Endothelial cell of umbilical vein (primary cell): ENCODE measurements around the gene ATP10A. TPM values are rescaled to one million over a fixed set of nuclear protein-coding genes. Genes with fewer than 3 reads are reported as not detected.

Experiments
- BruUV-seq: library from RNA; stranded (reverse); fragments of 400-500 nt; replicated peaks from 2 replicates; lab custom pipeline; 2021; lab: Mats Ljungman, UMichigan
- CTCF ChIA-PET: fragments of 300-600, 350-600 bp; sonication (Branson Sonifier 250); formaldehyde crosslinking; loops from one replicate; lab custom pipeline; 2021; ENCODE audit warnings: antibody characterized with exemption, inconsistent platforms; lab: Charles Lee
- POLR2A ChIA-PET: fragments of 300-600, 350-600 bp; sonication (Branson Sonifier 250); formaldehyde crosslinking; loops from one replicate; lab custom pipeline; 2021; ENCODE audit warnings: antibody characterized with exemption, inconsistent platforms; lab: Charles Lee
- DNase-seq: peaks from one replicate; pipeline ENCODE4 v3.0.0-alpha.2; 2011; ENCODE audit warnings: low read depth, low spot score
- FAIRE-seq: peaks from 2 replicates; lab custom pipeline; 2011; peaks lifted over from hg19 to GRCh38; lab: Jason Lieb, UNC
- H2AFZ ChIP-seq: 2 replicates; pipeline ENCODE4 v1.6.0; 2012; ENCODE audit warnings: low read depth, low read length, control low read depth, inconsistent platforms
- H3K27ac ChIP-seq: 2 replicates; pipeline ENCODE4 v1.5.1; 2011; ENCODE audit warnings: low read depth, mild to moderate bottlenecking, control low read depth, low read length, moderate library complexity; ENCODE audit not compliant: insufficient read depth
- H3K27me3 ChIP-seq, 2 experiments: 2 replicates each; pipeline versions ENCODE4 v1.6.0 to v1.6.1; 2011; ENCODE audit warnings: low read length in 2 of 2, mixed read lengths in 1 of 2; ENCODE audit not compliant: control insufficient read depth in 2 of 2, insufficient read depth in 2 of 2
- H3K36me3 ChIP-seq, 2 experiments: 2 replicates in 1 of 2; 3 replicates in 1 of 2; pipeline ENCODE4 v1.5.1; 2011; ENCODE audit warnings: low read length in 2 of 2, mild to moderate bottlenecking in 1 of 2, moderate library complexity in 1 of 2; ENCODE audit not compliant: control insufficient read depth in 2 of 2, insufficient read depth in 2 of 2; ENCODE audit errors: extremely low read depth in 1 of 2
- H3K4me1 ChIP-seq: 3 replicates; pipeline ENCODE4 v1.5.1; 2011; ENCODE audit warnings: mild to moderate bottlenecking, low read length; ENCODE audit not compliant: control insufficient read depth, insufficient read depth; ENCODE audit errors: extremely low read depth
- H3K4me2 ChIP-seq: 2 replicates; pipeline ENCODE4 v1.6.1; 2011; ENCODE audit warnings: low read length, control low read depth, mixed read lengths; ENCODE audit not compliant: insufficient read depth
- H3K4me3 ChIP-seq, 3 experiments: fragments of 200-600 bp in 1 of 3; sonication (generic), shearing (Covaris generic) in 1 of 3; replicated peaks in 1 of 3; 2 replicates each; pipeline ENCODE4 v1.5.1; 2011 to 2016; ENCODE audit warnings: control low read depth in 3 of 3, low read length in 3 of 3, mild to moderate bottlenecking in 2 of 3, inconsistent platforms in 1 of 3, low read depth in 1 of 3, moderate library complexity in 1 of 3; ENCODE audit not compliant: insufficient read depth in 1 of 3
- H3K79me2 ChIP-seq: 2 replicates; pipeline ENCODE4 v1.6.0; 2012; ENCODE audit warnings: low read length, inconsistent platforms; ENCODE audit not compliant: control insufficient read depth, insufficient read depth
- H3K9ac ChIP-seq: replicated peaks from 2 replicates; pipeline ENCODE3; 2011; ENCODE audit warnings: low read length, control low read depth; ENCODE audit not compliant: insufficient read depth; ENCODE audit errors: extremely low read depth
- H3K9me1 ChIP-seq: replicated peaks from 3 replicates; pipeline ENCODE4 v1.6.0; 2011; ENCODE audit warnings: mild to moderate bottlenecking, low read length; ENCODE audit not compliant: control insufficient read depth, insufficient read depth; ENCODE audit errors: extremely low read depth
- H3K9me3 ChIP-seq: replicated peaks from 2 replicates; pipeline ENCODE4 v1.5.1; 2012; ENCODE audit warnings: low read length, inconsistent platforms; ENCODE audit not compliant: control insufficient read depth, insufficient read depth
- H4K20me1 ChIP-seq: replicated peaks from 2 replicates; pipeline ENCODE3; 2011; ENCODE audit warnings: mild to moderate bottlenecking, low read length; ENCODE audit not compliant: control insufficient read depth, insufficient read depth; ENCODE audit errors: extremely low read depth
- CTCF ChIP-seq, 2 donors: IDR thresholded peaks; 1 replicate in 1 of 2; 2 replicates in 1 of 2; pipeline ENCODE4 v1.5.1; 2011; ENCODE audit warnings: low read length in 2 of 2, mild to moderate bottlenecking in 2 of 2, moderate library complexity in 2 of 2, control low read depth in 1 of 2, inconsistent platforms in 1 of 2, low read depth in 1 of 2; ENCODE audit not compliant: insufficient read depth in 1 of 2; ENCODE audit errors: extremely low read depth in 1 of 2
- FOS ChIP-seq: IDR thresholded peaks from 2 replicates; pipeline ENCODE4 v1.6.1; 2011; ENCODE audit warnings: mild to moderate bottlenecking, low read length, moderate library complexity, borderline replicate concordance; ENCODE audit not compliant: insufficient read depth
- GATA2 ChIP-seq: IDR thresholded peaks from 2 replicates; pipeline ENCODE4 v1.7.0; 2011; ENCODE audit warnings: low read depth, mild to moderate bottlenecking, moderate library complexity, mixed read lengths, low read length; ENCODE audit not compliant: insufficient read length, insufficient read depth
- JUN ChIP-seq: IDR thresholded peaks from 2 replicates; pipeline ENCODE4 v1.6.1; 2011; ENCODE audit warnings: borderline replicate concordance, low read depth; ENCODE audit not compliant: insufficient read length, insufficient read depth
- MAX ChIP-seq: IDR thresholded peaks from 2 replicates; pipeline ENCODE4 v1.6.1; 2011; ENCODE audit not compliant: insufficient read depth, insufficient read length
- MYC ChIP-seq: IDR thresholded peaks from one replicate; pipeline ENCODE4 v1.6.1; 2011; ENCODE audit warnings: mild to moderate bottlenecking, low read depth, low read length
- POLR2A ChIP-seq: IDR thresholded peaks from 2 replicates; pipeline ENCODE4 v1.6.1; 2012; ENCODE audit warnings: low read depth, mild to moderate bottlenecking, control low read depth, low read length
- POLR2AphosphoS5 ChIP-seq: IDR thresholded peaks from 2 replicates; pipeline ENCODE4 v1.6.1; 2012; ENCODE audit warnings: low read depth, mild to moderate bottlenecking, control low read depth, low read length, moderate library complexity; ENCODE audit not compliant: insufficient read depth
- dilution Hi-C: fragments of 300-500 bp; cut with MboI; formaldehyde crosslinking; loops from one replicate; pipeline ENCODE4 v1.15.0; 2019; ENCODE audit warnings: low sequenced_read_pairs; ENCODE audit not compliant: extremely low pct_ligation_motif_present
- intact Hi-C: fragments of 100-400 bp; cut with micrococcal nuclease; formaldehyde crosslinking; loops from one replicate; pipeline ENCODE4 v1.10.0; 2022
- polyA plus RNA-seq, 4 experiments: library from polyadenylated mRNA; depleted of rRNA in 3 of 4; stranded (reverse) in 3 of 4; unstranded in 1 of 4; fragments of >200 nt; gene quantifications; 2 replicates each; pipeline versions ENCODE4 v1.2.1 to v1.2.3, GENCODE V29; 2011 to 2012; ENCODE audit warnings: missing spikeins in 1 of 4
- total RNA-seq: library from RNA; stranded (reverse); gene quantifications from 2 replicates; pipeline ENCODE4 v1.2.3, GENCODE V29; 2021

ATP10A gene
- total and polyA plus RNA-seq, 2 donors (not counting 3 experiments of a cell fraction or from before 2014, with no cell fraction given), result not detected

- no peak overlapping the region for H3K4me3 ChIP-seq
- no peak for FAIRE-seq
These were observed 156.8 kb downstream of the ATP10A start for GRCh38 chr15:25706176-25706955.

More at GRCh38 chr15:25706176-25706955, 156.8 kb downstream of the ATP10A start:
- POLR2A ChIA-PET, result no interaction called here
- H3K36me3 ChIP-seq, result no peaks in the 10 kb centered on the region
- intact Hi-C loops, result no loop called here
- H3K4me2 ChIP-seq, result no peak overlapping the region
- H3K79me2 ChIP-seq, result no peaks in the 10 kb centered on the region
- H3K4me1 ChIP-seq, result no peaks in the 10 kb centered on the region
- CTCF ChIA-PET, result no interaction called here
- TF ChIP-seq MAX (no peak), POLR2AphosphoS5 (no peak), FOS (no peak), CTCF (IDR thresholded peaks at IDR 0.05; ENCODE audit: extremely low read depth in 1 of 2, insufficient read depth in 1 of 2, low read depth in 1 of 2, low read length in 2 of 2) (no peak), MYC (no peak), POLR2A (no peak), GATA2 (no peak), JUN (no peak)
- no peak for DNase-seq
- no peaks in the 10 kb centered on the region for H3K9me1 ChIP-seq
- BruUV-seq, result no TSS peak
- H4K20me1 ChIP-seq, result no peaks in the 10 kb centered on the region
- H2AFZ ChIP-seq, result no peak overlapping the region
- peaks cover 10% of the 10 kb centered on the region for H3K9me3 ChIP-seq
- H3K27me3 ChIP-seq, result no peaks in the 10 kb centered on the region
- dilution Hi-C loops, result no loop called here
- H3K9ac ChIP-seq, result no peak overlapping the region
- H3K27ac ChIP-seq, result no peak overlapping the region
